Measurements from ENCODE around the gene RNGTT. TPM values are rescaled to one million over a fixed set of nuclear protein-coding genes. Genes with fewer than 3 reads are reported as not detected.
"Not testable (repeated sequence)": the region's sequence is repeated elsewhere in the genome, so short reads cannot be mapped to it uniquely, and the experiment has no call there.

RNGTT gene
- total RNA-seq, 1 donor = 28.8 TPM

DNA sequence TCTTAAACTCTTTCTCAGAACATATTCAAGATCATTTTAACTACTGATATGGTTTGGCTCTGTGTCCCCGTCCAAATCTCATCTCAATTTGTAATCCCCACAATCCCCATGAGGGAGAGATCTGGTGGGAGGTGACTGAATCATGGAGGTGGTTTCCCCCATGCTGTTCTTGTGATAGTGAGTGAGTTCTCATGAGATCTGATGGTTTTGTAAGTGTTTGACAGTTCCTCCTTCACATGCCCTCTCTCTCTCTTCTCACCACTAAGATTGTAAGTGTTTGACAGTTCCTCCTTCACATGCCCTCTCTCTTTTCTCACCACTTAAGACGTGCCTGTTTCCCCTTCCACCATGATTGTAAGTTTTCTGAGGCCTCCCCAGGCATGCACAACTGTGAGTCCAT lies 56.3 kb downstream of the RNGTT start:
- not testable (repeated sequence) for H3K4me3 ChIP-seq (ENCODE audit: low read length); H3K27me3 ChIP-seq (ENCODE audit: insufficient read depth, low read length); H3K9me3 ChIP-seq (ENCODE audit: low read depth, low read length)
- H3K4me1 ChIP-seq (ENCODE audit: insufficient read depth, low read length) = peaks cover 14% of the 10 kb centered on the region

DNA sequence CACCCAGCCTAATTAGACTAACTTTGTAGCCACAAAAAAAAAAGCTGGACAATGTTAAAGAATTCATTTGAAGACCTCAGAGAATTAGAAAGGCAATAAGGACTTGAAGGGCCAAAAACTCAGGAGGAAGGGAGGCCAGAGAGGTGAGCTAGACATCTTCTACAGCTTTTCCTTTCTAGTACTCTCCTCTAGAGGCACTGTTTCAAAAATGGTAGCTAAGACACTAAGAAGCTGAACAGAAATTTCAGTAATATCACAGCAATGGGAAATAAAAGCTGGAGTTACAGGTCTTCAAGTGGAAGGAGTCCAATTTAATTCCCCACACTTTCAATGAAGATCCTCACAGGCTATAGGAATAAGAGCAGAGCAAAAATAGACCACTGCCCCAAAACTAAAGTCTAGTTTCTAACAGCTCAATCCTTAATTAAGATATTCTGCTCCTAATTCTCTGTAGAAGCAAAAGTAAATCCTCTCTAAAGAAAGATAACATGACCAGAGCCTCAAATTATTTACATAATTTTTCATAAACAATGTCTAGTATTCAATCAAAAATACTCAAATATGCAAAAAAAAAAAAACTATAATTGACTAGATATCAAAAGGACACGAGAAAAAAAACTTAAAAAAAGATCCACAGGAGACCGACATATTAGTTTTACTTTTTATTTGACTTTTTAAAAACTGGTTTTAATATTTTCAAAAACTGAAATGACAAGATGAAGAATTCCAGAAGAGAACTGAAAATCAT lies 63.7 kb downstream of the RNGTT start:
- no peaks in the 10 kb centered on the region for H3K9me3 ChIP-seq (ENCODE audit: low read depth, low read length)
- no peaks in the 10 kb centered on the region for H3K27me3 ChIP-seq (ENCODE audit: insufficient read depth, low read length)
- no peak overlapping the region for H3K4me3 ChIP-seq (ENCODE audit: low read length)
- H3K4me1 ChIP-seq (ENCODE audit: insufficient read depth, low read length) = no peaks in the 10 kb centered on the region

DNA sequence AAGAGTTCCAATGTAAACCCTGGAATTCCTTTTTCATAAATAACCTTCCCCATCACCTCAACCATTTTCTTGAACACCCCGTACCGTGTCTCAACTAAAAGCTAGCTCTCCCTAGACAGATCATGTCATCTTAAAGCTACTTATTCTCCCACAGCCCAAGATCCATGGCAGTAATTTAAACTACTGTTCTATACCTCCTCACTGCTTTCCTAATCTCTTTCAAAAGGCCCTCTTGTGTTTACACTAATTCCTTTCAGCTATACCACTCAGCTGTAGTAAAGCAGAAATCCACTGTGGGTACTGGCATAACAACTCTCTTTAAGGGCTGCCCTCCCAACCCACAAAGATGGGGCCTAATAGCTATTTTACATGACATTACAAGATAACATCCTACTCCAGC lies 67.5 kb downstream of the RNGTT start:
- Histone ChIP-seq H3K27me3 (ENCODE audit: insufficient read depth, low read length) (no peaks in the 10 kb centered on the region), H3K4me1 (ENCODE audit: insufficient read depth, low read length) (no peaks in the 10 kb centered on the region), H3K4me3 (ENCODE audit: low read length) (no peak overlapping the region), H3K9me3 (ENCODE audit: low read depth, low read length) (no peaks in the 10 kb centered on the region)

DNA sequence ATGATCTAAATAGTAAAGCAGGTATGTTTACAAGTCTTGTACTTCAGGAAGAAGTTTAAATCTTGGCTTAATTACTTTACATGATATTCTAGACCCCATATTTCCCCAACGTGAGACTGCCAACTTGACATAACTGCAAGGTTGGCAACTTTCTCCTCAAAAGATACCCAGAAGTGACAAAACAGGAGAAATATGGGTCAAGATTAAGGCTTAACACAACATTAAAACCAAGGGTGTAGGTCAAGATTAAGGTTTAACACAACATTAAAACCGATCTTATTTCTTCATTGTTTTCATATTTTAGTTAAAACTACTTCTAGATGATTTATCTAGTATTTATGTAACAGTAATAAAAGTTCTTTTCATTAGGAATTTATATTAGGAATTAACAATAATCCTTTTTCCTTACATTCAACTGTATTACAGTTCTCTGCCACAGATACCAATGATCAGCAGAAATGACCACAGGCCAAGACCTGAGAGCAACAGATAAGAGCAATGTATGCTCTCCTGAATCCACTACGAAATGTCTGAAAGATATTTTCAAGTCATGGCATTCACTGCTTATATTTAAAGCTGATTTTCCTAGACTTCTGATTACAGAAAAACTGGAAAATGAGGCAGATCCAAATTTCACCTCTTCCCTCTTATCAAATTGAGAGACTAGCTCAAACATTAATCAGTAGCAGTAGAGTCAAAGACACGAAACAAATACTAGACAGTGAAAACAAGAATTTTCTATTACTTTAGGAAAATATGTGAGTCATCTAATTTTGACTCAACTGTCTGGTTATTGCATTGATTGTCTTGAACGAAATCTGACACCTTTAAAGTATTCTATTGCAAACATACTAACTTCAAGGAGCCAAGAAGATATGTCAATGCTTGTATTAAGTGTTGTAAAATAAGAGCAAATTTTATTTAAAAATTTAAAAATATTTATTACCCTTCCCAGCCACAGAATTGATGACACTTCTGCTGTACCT lies 72.3 kb downstream of the RNGTT start:
- Histone ChIP-seq H3K9me3 (ENCODE audit: low read depth, low read length) (no peaks in the 10 kb centered on the region), H3K27me3 (ENCODE audit: insufficient read depth, low read length) (no peaks in the 10 kb centered on the region), H3K4me1 (ENCODE audit: insufficient read depth, low read length) (no peaks in the 10 kb centered on the region), H3K4me3 (ENCODE audit: low read length) (no peak overlapping the region)

DNA sequence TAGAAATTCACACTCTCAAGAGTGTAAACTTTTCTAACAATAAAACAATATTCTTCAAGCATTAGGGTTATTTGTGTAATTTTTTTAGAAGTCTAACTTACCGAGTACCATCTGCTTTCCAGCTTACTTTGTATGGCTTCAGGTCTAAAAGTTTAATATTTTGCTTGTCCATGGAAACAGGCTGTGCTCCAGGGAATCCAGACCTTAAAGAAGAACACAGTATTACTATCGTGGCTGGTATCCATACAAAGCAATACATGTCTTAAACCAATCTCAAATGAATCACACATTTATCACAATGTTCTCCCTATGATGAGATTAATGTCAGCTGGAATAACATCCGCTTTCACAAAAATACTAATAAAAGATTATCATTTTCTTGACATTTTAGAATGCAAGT lies 73.0 kb downstream of the RNGTT start:
- Histone ChIP-seq H3K4me3 (ENCODE audit: low read length) (no peak overlapping the region), H3K27me3 (ENCODE audit: insufficient read depth, low read length) (no peaks in the 10 kb centered on the region), H3K9me3 (ENCODE audit: low read depth, low read length) (no peaks in the 10 kb centered on the region), H3K4me1 (ENCODE audit: insufficient read depth, low read length) (no peaks in the 10 kb centered on the region)

DNA sequence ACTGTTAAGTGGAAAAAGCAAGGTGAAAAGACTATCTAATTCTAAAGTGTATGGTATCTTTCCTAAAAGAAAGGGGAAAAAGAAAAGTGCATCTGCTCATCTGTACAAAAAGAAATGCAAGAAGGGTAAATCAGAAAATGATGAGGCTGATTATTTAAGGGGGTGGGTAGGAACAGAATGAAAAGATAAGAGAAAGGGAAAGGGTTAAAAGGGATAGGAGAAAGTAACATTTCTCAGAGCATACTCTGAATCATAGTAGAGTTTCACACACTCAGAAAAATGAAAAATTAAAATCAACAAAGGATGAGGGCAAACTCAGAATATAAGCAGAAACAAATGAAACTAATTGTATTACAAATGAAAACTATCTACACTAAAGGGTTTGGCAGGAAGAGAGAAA lies 79.1 kb downstream of the RNGTT start:
- no peak overlapping the region for H3K4me3 ChIP-seq (ENCODE audit: low read length)
- H3K4me1 ChIP-seq (ENCODE audit: insufficient read depth, low read length) = no peaks in the 10 kb centered on the region
- H3K9me3 ChIP-seq (ENCODE audit: low read depth, low read length) = no peaks in the 10 kb centered on the region
- H3K27me3 ChIP-seq (ENCODE audit: insufficient read depth, low read length) = no peaks in the 10 kb centered on the region

DNA sequence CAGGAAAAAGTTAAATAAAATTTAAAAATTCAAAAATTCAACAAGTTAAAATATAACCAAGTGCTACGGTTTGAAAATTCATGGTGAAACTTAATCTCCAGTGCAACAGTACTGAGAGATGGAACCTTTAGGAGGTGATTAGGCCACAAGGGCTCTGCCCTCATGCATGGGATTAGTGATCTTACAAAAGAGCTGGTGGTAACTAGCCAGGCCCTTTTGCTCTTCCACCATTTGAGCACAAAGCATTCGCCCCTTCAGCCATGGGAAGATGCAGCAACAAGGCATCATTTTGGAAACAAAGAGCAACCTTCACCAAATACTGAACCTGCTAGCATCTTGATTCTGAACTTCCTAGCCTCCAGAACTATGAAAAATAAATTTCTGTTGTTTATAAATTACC lies 80.9 kb downstream of the RNGTT start:
- no peak overlapping the region for H3K4me3 ChIP-seq (ENCODE audit: low read length)
- H3K4me1 ChIP-seq (ENCODE audit: insufficient read depth, low read length) = no peaks in the 10 kb centered on the region
- no peaks in the 10 kb centered on the region for H3K9me3 ChIP-seq (ENCODE audit: low read depth, low read length)
- H3K27me3 ChIP-seq (ENCODE audit: insufficient read depth, low read length) = no peaks in the 10 kb centered on the region

DNA sequence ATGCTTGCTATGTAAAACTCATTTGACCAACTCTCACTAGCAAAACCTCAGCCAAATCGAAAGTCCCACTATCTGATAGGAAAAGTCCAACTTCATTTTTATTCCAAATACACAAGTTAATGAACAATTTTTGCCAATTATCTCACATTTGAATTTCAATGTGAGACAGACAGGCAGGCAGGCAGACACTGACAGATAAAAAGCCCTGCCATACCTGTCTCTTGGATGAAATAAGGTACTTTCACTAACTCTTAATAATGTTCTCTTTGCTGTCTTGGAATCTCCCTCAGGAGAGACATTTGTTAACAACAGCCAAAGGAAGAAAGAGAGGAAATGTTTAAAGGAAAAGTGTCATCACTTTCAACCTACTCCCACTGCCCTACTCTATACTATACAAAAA lies 82.0 kb downstream of the RNGTT start:
- Histone ChIP-seq H3K4me1 (ENCODE audit: insufficient read depth, low read length) (no peaks in the 10 kb centered on the region), H3K9me3 (ENCODE audit: low read depth, low read length) (no peaks in the 10 kb centered on the region), H3K27me3 (ENCODE audit: insufficient read depth, low read length) (no peaks in the 10 kb centered on the region), H3K4me3 (ENCODE audit: low read length) (no peak overlapping the region)

DNA sequence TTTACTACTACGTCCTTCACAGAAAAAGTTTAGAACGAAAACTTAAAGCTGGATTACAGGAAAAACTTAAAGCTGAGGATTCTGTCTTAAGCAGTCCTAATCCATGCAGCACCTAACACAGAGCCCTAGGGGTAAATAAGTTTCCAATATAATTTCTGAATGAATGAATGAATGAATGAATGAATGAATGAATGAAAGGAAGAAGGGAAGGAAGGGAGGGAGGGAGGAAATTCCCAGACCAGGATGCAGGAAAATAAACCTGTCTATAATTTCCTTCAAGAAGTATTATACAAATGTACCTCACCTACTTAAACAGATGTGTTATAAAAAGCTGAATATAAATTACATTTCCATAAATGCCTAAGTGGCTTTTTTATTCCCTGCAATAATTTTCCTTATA lies 83.4 kb downstream of the RNGTT start:
- Histone ChIP-seq H3K4me3 (ENCODE audit: low read length) (no peak overlapping the region), H3K9me3 (ENCODE audit: low read depth, low read length) (no peaks in the 10 kb centered on the region), H3K4me1 (ENCODE audit: insufficient read depth, low read length) (no peaks in the 10 kb centered on the region), H3K27me3 (ENCODE audit: insufficient read depth, low read length) (no peaks in the 10 kb centered on the region)

DNA sequence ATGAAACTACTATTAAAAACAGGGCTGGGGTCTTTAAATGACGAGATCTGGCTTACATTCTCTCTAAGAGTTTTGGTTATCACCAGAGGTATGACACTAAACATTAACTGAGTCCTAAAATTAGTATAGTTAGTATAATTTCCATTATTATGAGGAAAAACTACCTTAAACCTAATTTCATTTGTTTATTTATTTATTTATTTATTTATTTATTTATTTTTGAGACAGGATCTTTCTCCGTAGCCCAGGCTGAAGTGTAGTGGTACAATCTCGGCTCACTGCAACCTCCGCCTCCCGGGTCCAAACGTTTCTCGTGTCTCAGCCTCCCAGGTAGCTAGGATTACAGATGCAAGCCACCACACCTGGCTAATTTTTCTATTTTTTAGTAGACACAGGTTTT lies 85.5 kb downstream of the RNGTT start:
- Histone ChIP-seq H3K27me3 (ENCODE audit: insufficient read depth, low read length) (no peaks in the 10 kb centered on the region), H3K9me3 (ENCODE audit: low read depth, low read length) (no peaks in the 10 kb centered on the region), H3K4me1 (ENCODE audit: insufficient read depth, low read length) (no peaks in the 10 kb centered on the region), H3K4me3 (ENCODE audit: low read length) (no peak overlapping the region)

DNA sequence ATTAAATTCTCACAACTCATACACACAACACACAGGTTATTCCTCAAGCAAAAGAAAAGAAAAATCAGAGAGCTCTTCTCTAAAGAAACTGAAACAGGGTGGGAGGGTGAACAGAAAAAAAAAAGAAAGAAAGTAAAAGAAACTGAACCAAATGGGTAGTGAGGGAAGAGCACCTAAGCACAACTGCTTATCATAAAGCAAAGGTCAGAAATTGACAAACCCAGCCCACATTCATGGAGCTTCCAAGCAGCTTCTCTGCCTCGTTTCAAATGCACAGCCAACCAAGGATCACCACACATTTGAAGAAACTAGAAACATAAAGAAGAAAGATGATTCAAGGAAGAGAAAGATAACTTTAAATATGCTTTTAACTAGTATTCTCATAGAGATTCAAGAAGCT lies 90.5 kb downstream of the RNGTT start:
- Histone ChIP-seq H3K4me3 (ENCODE audit: low read length) (no peak overlapping the region), H3K4me1 (ENCODE audit: insufficient read depth, low read length) (no peaks in the 10 kb centered on the region), H3K27me3 (ENCODE audit: insufficient read depth, low read length) (no peaks in the 10 kb centered on the region), H3K9me3 (ENCODE audit: low read depth, low read length) (no peaks in the 10 kb centered on the region)

DNA sequence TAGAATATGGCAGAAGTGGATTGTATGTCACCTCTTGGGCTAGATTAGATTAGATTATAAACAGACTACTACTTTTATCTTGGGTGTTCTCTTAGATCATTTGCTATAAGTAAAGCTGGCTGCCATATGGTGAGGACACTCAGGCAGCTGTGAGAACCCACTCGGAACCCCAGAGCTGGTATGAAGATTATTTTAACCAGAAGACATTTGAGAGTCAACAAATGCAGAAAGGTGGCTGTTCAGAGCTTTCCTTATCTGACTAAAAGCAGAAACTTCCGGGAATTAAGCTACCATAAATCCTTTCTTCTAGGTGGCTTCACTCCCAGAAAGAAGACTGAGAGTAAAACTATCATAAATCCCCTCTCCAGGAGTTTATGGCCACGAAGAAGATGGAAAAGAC lies 91.9 kb downstream of the RNGTT start:
- Histone ChIP-seq H3K4me3 (ENCODE audit: low read length) (no peak overlapping the region), H3K9me3 (ENCODE audit: low read depth, low read length) (no peaks in the 10 kb centered on the region), H3K4me1 (ENCODE audit: insufficient read depth, low read length) (no peaks in the 10 kb centered on the region), H3K27me3 (ENCODE audit: insufficient read depth, low read length) (no peaks in the 10 kb centered on the region)

DNA sequence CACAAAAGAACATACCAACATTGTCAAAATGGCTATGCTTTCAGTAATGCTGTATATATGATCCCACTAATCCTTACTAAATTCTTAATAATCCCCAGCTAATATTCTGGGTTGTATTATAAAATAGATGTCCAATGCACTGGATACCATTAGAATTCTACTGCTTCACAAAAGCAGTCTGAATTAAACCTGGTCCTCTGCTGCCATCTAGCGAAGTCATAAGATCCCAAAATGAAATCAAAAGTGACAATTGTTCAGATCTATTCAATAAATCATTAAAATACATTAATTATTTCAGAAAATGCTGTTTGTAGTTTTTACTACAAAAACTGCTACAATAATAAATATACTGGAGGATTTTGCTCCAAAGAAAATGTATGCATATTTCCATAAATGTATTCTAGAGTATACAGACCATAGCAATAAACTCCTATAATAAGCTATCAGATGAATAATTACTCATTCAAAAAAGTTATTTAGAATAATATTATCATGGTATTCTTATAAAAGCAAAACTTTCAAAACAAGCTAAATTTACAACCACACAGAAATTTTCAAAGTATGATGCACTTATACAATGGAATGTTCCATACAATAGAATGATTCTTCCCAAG lies 92.6 kb downstream of the RNGTT start:
- Histone ChIP-seq H3K4me3 (ENCODE audit: low read length) (no peak overlapping the region), H3K27me3 (ENCODE audit: insufficient read depth, low read length) (no peaks in the 10 kb centered on the region), H3K9me3 (ENCODE audit: low read depth, low read length) (no peaks in the 10 kb centered on the region), H3K4me1 (ENCODE audit: insufficient read depth, low read length) (no peaks in the 10 kb centered on the region)

DNA sequence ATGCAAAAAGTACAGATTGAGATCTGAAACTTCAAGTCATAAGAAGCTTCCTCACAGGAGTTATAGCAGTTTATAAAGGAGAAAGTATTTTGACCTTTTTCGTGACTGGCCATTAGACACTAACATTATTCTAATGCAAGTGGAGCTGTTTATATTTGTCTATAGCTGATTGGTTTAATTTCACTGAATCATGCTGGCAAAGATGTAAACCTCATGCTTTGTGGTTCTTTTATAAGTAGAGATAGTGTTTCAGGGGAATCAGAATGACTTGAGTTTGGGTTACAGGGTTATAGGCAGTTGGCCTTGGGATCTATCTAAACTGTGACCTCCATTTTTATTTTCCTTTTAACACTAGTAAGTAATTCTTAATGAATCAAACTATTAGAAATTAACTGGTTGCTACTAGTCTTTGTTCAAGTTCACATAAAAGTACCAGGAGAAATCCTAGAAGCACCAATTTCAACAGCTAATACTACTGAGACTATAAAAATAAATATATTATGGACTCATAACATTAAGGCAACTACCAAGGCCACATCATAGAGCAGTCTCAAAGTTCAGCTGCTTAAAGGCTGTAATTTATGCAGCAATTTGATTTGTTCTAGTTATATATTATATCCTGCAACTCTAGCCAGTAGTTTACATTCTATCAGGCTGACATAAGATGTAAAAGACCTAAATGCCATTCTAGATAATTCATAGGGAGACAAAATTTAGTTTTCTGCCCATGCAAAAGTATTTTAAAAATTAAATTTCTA lies 94.0 kb downstream of the RNGTT start:
- no peak overlapping the region for H3K4me3 ChIP-seq (ENCODE audit: low read length)
- H3K9me3 ChIP-seq (ENCODE audit: low read depth, low read length) = no peaks in the 10 kb centered on the region
- no peaks in the 10 kb centered on the region for H3K4me1 ChIP-seq (ENCODE audit: insufficient read depth, low read length)
- H3K27me3 ChIP-seq (ENCODE audit: insufficient read depth, low read length) = no peaks in the 10 kb centered on the region
